SK-N-SH (cell line): ENCODE measurements around the gene TMIGD2.

Experiments used
- RCOR1 ChIP-seq: fragments of 150-350 bp; IDR thresholded peaks from 2 replicates; pipeline ENCODE4 v1.6.1; 2017; ENCODE audit warnings: antibody characterized with exemption, low read length
- REST ChIP-seq: IDR thresholded peaks from 2 replicates; pipeline ENCODE4 v1.6.1; 2012; ENCODE audit warnings: mild to moderate bottlenecking, low read depth, low read length, moderate library complexity
- TF ChIP-seq, protein P1 (sequence below): fragments of 200-600 bp; sonication (generic); IDR thresholded peaks from 2 replicates; pipeline ENCODE4 v1.6.1; 2017; ENCODE audit warnings: antibody characterized with exemption, mild to moderate bottlenecking, moderate library complexity

DNA sequence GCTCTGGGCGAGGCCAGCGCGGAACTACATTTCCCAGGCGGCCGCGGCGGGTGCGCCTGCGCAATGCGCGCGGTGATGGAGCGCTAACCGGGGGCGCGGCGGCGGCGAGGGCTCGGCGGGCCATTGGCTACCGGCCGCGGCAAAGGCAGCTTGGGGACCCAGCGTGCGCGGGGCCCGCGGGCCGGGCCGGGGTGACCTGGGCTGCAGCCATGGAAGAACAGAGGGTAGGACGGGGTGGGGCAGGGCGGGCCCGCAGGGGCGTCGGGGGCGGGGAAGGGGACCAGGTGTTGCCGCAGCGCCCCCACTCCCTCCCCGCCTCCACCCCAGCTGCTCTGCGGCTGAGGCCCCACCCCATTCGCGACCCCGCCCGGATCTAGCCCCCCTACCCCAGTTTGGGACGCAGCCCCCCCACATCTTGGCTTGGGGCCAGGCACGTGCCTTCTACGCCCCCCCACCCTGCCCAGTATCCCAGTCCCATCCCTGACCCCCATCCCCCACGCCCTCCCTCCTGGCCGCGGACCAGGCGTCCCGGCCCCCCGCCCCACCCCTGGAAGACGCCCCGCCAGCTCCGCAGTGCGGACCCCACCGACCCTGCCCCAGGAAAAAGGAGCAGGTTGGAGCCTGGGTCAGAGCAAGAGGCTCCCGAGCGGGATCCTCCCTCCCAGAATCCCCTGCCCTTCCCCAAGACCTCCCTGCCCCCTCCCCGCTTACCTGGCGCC, 2.5 kb upstream of the TMIGD2 start, which contains the start of gene FSD1:
- TF ChIP-seq, protein P1, sequence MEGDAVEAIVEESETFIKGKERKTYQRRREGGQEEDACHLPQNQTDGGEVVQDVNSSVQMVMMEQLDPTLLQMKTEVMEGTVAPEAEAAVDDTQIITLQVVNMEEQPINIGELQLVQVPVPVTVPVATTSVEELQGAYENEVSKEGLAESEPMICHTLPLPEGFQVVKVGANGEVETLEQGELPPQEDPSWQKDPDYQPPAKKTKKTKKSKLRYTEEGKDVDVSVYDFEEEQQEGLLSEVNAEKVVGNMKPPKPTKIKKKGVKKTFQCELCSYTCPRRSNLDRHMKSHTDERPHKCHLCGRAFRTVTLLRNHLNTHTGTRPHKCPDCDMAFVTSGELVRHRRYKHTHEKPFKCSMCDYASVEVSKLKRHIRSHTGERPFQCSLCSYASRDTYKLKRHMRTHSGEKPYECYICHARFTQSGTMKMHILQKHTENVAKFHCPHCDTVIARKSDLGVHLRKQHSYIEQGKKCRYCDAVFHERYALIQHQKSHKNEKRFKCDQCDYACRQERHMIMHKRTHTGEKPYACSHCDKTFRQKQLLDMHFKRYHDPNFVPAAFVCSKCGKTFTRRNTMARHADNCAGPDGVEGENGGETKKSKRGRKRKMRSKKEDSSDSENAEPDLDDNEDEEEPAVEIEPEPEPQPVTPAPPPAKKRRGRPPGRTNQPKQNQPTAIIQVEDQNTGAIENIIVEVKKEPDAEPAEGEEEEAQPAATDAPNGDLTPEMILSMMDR = no peak
- TF ChIP-seq REST (no peak), RCOR1 (no peak)
